Measurements from ENCODE around the gene PHOSPHO1. TPM values are rescaled to one million over a fixed set of nuclear protein-coding genes. Genes with fewer than 3 reads are reported as not detected.

The PHOSPHO1 gene
- total RNA-seq, 1 experiment from 2014 or later: not detected

DNA sequence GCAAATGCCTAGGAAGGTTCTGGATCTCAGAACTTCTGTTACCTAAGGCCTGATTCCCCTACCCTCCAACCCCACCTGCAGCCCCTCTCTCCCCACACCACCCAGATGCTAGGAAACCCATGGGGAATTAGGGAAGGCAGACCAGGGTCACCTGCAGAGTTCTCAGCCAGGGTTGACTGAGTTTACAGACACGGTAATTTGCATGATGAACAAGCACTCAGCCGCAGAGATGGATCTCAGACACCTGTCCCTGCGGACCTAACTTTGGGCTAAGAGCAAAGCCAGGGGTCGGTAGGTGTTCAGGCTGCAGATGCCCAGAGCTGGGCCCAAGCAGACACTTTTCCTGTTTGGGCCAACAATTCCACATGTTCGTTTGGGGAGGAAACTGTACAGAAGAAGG is 17.2 kb downstream of the PHOSPHO1 start:
- TF ChIP-seq, protein P1, sequence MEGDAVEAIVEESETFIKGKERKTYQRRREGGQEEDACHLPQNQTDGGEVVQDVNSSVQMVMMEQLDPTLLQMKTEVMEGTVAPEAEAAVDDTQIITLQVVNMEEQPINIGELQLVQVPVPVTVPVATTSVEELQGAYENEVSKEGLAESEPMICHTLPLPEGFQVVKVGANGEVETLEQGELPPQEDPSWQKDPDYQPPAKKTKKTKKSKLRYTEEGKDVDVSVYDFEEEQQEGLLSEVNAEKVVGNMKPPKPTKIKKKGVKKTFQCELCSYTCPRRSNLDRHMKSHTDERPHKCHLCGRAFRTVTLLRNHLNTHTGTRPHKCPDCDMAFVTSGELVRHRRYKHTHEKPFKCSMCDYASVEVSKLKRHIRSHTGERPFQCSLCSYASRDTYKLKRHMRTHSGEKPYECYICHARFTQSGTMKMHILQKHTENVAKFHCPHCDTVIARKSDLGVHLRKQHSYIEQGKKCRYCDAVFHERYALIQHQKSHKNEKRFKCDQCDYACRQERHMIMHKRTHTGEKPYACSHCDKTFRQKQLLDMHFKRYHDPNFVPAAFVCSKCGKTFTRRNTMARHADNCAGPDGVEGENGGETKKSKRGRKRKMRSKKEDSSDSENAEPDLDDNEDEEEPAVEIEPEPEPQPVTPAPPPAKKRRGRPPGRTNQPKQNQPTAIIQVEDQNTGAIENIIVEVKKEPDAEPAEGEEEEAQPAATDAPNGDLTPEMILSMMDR (IDR thresholded peaks at IDR 0.05; ENCODE audit: unreplicated experiment): no peak
- Mint-ChIP-seq H3K36me3 (ENCODE audit: insufficient read depth, unreplicated experiment) (peaks cover 6% of the 10 kb centered on the region), H3K4me1 (ENCODE audit: insufficient read depth, unreplicated experiment) (peaks cover 7% of the 10 kb centered on the region), H3K27me3 (ENCODE audit: insufficient read depth, unreplicated experiment) (peaks cover 21% of the 10 kb centered on the region), H3K4me3 (ENCODE audit: unreplicated experiment) (no peak overlapping the region), H3K9me3 (ENCODE audit: unreplicated experiment) (no peaks in the 10 kb centered on the region), H3K27ac (ENCODE audit: low read depth, unreplicated experiment) (no peak overlapping the region)
- intact Hi-C loops (cut with micrococcal nuclease): no loop called here
- DNase-seq (ENCODE audit: unreplicated experiment): no peak
- POLR2A ChIA-PET: interaction anchor here (0.6 kb wide), 1 partner anchor 521 kb away, joined by 3 read pairs; no protein-coding TSS in a partner anchor
- CTCF ChIA-PET: interaction anchor here (1.4 kb wide), 1 partner anchor 178 kb away, joined by 3 read pairs; no protein-coding TSS in a partner anchor
- BruUV-seq (replicated peaks): no TSS peak

DNA sequence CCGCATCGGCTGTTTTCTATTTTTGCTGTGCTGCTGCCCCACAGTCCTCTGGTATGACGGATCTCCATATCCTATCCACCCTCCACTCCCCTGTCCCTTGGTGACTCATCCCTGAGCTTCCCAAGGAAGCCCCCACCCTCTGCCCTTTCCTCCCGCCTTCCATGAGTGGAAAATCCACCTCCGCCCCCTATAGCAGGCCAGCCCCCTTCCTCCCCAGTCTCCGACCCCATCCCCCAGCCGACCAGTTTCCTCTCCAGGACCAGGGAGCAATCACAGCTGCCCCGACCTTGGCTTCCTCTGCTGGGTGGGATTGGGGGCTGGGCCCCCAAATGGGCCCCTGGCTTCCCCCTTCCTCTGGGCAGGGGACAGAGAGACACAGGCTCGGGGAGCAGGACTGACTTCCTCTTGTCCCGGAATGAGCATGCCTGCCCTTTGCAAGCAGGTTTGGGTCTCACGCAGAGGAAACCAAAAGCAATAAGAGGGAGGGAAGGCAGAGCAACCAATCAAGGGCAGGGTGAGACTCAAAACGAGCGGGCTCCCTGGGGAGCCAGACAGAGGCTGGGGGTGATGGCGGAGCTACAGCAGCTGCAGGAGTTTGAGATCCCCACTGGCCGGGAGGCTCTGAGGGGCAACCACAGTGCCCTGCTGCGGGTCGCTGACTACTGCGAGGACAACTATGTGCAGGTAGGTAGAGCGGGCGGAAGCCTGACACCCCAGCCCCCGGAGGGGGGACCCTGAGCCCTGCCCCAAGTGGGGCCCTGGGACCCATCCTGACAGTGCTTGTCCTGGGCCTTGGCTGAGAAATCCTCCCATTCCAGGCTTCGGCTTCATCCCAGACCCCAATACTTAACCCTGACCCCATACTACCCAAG is 20.2 kb downstream of the PHOSPHO1 start, which contains the start of the genes ABI3 and GNGT2:
Gene ABI3 (plus strand): TSS at position 550 of the 872 bp plus-strand sequence. CDS start 18 bp downstream, at position 568.
Gene GNGT2 (minus strand): TSS at position 417 of the 872 bp plus-strand sequence. CDS start 3,152 bp downstream, outside the sequence.
- POLR2A ChIA-PET: no interaction called here
- Mint-ChIP-seq H3K4me1 (ENCODE audit: insufficient read depth, unreplicated experiment) (peaks cover 7% of the 10 kb centered on the region), H3K4me3 (ENCODE audit: unreplicated experiment) (no peak within 1 kb of the TSS), H3K27me3 (ENCODE audit: insufficient read depth, unreplicated experiment) (peaks cover 45% of the 10 kb centered on the region), H3K9me3 (ENCODE audit: unreplicated experiment) (no peaks in the 10 kb centered on the region), H3K36me3 (ENCODE audit: insufficient read depth, unreplicated experiment) (peaks cover 6% of the 10 kb centered on the region), H3K27ac (ENCODE audit: low read depth, unreplicated experiment) (no peak within 1 kb of the TSS)
- CTCF ChIA-PET: interaction anchor here (0.9 to 1.8 kb wide), 2 partner anchors 17 to 299 kb away, joined by 3 to 9 read pairs; no protein-coding TSS in a partner anchor
- TF ChIP-seq, protein P1 (IDR thresholded peaks at IDR 0.05; ENCODE audit: unreplicated experiment): no peak
- DNase-seq (ENCODE audit: unreplicated experiment): no peak
- no TSS peak for BruUV-seq (replicated peaks)
- intact Hi-C loops (cut with micrococcal nuclease): no loop called here

DNA sequence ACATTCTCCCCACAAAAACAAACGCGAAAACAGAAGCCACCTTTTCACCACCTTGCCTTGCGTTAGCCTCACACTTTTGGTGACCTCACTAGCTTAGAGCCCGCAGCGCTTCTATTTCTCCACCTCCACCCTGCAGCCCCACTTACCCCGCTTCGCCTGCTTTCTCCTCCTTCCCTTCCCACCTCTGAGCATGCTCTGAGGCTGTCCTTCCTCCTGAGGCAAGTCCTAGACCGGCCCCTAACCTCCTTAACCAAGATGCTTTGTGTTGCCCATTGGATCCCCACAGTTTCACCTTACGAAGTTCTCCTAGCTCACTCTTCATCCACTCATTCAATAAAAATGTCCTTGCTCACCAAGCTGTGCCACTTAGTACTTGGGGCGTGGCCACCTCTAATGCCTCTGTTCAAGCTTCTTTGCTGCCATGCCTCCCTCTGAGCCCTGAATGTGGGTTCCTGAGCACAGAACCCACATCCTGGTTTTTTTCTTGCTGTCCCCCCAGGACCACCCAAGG is 21.5 kb downstream of the PHOSPHO1 start:
- TF ChIP-seq, protein P1 (IDR thresholded peaks at IDR 0.05; ENCODE audit: unreplicated experiment): no peak
- DNase-seq (ENCODE audit: unreplicated experiment): no peak
- intact Hi-C loops (cut with micrococcal nuclease): no loop called here
- Mint-ChIP-seq H3K9me3 (ENCODE audit: unreplicated experiment) (no peaks in the 10 kb centered on the region), H3K27me3 (ENCODE audit: insufficient read depth, unreplicated experiment) (peaks cover 58% of the 10 kb centered on the region), H3K27ac (ENCODE audit: low read depth, unreplicated experiment) (no peak overlapping the region), H3K4me1 (ENCODE audit: insufficient read depth, unreplicated experiment) (peaks cover 7% of the 10 kb centered on the region), H3K36me3 (ENCODE audit: insufficient read depth, unreplicated experiment) (peaks cover 6% of the 10 kb centered on the region), H3K4me3 (ENCODE audit: unreplicated experiment) (no peak overlapping the region)
- no TSS peak for BruUV-seq (replicated peaks)
- CTCF ChIA-PET: interaction anchor here (1.0 to 1.8 kb wide), 2 partner anchors 18 to 330 kb away, joined by 4 to 9 read pairs; no protein-coding TSS in a partner anchor
- POLR2A ChIA-PET: no interaction called here

DNA sequence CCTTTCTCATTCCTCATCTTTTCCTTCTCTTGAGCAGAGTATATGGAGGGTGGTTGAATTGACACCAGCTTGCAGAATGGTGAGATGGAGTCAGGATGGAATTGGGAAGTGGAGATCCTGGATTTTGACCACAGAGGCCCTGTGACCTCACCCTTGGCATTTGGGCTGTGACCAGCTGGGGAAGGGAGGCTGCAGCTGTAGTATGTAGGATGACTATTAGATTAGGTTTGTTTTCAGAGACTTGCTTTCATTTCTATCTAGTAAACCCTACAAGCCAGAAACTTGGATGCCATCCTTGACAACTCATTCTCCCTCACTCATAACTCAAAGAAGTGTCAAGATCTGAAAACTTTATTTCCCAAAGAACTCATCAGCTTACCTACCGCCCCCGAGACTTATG is 26.1 kb downstream of the PHOSPHO1 start:
- no TSS peak for BruUV-seq (replicated peaks)
- ChIA-PET POLR2A (interaction anchor here (0.6 kb wide), 1 partner anchor 260 kb away, joined by 3 read pairs; the partner anchor contains the start of gene SNF8), CTCF (interaction anchor here (0.9 kb wide), 1 partner anchor 23 kb away, joined by 3 read pairs; no protein-coding TSS in a partner anchor)
- Mint-ChIP-seq H3K27ac (ENCODE audit: low read depth, unreplicated experiment) (no peak overlapping the region), H3K4me3 (ENCODE audit: unreplicated experiment) (no peak overlapping the region), H3K27me3 (ENCODE audit: insufficient read depth, unreplicated experiment) (peaks cover 62% of the 10 kb centered on the region), H3K36me3 (ENCODE audit: insufficient read depth, unreplicated experiment) (no peaks in the 10 kb centered on the region), H3K9me3 (ENCODE audit: unreplicated experiment) (no peaks in the 10 kb centered on the region), H3K4me1 (ENCODE audit: insufficient read depth, unreplicated experiment) (peaks cover 7% of the 10 kb centered on the region)
- no peak for DNase-seq (ENCODE audit: unreplicated experiment)
- TF ChIP-seq, protein P1 (IDR thresholded peaks at IDR 0.05; ENCODE audit: unreplicated experiment): no peak
- intact Hi-C loops (cut with micrococcal nuclease): no loop called here
